HG03039 (cell line): Measurements from ENCODE around the gene GRAP2.
"Not testable (repeated sequence)": the region's sequence is repeated elsewhere in the genome, so short reads cannot be mapped to it uniquely, and the experiment has no call there.

Experiments
- ATAC-seq: cut with Tn5 transposase; IDR thresholded peaks from one replicate; pipeline ENCODE4 v1.9.1; 2021; ENCODE audit warnings: mild to moderate bottlenecking, moderate library complexity; ENCODE audit not compliant: unreplicated experiment

GRAP2 gene

DNA sequence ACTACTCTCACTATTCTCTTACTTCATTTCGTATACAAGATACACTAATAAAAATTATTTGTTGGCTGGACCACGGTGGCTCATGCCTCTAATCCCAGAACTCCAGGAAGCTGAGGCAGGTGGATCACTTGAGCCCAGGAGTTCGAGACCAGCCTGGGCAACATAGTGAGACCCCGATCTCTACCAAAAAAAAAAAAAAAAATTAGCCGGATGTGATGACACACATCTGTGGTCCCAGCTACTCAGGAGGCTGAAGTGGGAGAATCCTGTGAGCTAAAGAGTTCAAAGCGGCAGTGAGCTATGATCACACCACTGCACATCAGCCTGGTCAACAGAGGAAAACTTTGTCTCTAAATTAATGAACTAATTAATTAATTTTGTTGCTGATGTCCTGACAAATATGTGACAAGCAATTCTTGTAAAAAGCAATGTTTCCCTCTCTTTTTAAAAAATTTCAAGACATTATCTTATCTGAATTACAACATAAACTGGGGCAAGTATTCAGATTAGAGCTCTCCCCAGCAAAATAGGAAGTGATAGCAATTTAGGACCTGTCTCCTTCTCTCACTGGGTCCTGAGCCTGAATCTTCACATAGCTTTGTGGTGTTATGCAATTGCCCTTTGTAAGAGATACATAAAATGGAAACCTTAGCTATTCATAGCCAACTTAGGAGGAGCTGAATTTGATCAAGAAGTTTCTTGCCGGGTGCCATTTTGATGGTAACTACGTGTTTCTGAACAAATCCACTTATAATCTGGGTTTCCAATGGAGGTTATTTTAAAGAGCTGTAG lies 41.8 kb downstream of the GRAP2 start:
- no peak for ATAC-seq

- no peak for ATAC-seq
Observed at GRCh38 chr22:39943337-39943736, 42.5 kb downstream of the GRAP2 start.

DNA sequence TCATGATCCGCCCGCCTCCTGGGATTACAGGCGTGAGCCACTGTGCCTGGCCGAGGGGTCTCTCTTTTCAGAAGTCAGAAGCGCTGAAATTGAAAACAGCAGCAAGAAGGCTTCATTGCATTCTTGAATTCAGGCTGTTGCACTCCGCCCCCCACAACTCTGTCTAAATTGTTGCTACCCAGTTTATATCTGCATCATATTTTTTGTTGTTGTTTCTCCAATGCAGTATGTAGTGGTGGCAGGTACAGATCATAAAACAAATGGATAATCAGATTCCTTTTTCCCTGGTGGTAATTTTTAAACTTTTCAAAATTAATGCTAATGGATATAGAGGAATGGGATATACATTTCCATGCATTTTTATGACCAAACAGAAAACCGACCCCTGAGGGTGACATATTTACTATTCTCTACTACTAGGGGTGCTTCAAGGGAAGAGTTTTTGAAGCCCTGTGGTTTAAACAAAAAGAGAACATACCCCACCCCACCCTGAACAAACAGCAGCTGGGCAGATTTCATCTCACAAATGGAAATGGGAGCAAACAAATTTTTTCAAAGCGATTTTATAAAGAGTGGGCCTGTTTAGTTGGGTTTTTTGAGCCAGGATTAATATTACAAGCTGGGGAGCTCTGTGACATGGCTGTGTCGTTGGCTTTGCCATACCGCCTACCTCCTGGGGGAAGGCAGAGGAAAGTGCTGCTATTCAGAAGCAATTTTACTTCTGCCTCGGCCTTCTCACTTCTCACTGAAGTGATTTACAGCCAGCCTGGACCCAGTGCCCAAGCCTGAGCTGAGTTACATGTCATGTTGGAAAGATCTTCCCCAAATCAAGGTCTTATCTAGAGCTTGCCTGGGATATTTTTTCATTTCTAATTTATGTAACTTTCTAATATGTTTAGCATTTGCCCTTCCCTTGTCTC lies 43.3 kb downstream of the GRAP2 start:
- ATAC-seq = no peak

DNA sequence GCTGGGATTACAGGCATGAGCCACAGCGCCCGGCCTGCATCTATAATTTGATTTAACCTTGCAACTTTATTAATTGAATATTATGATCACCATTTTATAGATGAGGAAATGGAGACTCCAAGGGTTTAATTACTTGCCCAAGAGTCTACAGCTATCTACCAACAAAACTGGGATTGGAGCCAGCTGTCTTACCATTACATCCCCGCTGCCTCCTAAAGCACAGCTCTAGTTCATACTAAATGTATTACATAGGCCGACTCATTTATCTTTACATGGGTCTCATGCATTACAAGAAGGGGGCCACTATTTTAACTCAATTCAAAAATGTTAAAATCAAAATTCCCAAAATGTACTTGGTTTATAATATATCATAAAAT lies 45.2 kb downstream of the GRAP2 start:
- no peak for ATAC-seq

- ATAC-seq = no peak
Observed at GRCh38 chr22:39946503-39947219, 45.8 kb downstream of the GRAP2 start.

DNA sequence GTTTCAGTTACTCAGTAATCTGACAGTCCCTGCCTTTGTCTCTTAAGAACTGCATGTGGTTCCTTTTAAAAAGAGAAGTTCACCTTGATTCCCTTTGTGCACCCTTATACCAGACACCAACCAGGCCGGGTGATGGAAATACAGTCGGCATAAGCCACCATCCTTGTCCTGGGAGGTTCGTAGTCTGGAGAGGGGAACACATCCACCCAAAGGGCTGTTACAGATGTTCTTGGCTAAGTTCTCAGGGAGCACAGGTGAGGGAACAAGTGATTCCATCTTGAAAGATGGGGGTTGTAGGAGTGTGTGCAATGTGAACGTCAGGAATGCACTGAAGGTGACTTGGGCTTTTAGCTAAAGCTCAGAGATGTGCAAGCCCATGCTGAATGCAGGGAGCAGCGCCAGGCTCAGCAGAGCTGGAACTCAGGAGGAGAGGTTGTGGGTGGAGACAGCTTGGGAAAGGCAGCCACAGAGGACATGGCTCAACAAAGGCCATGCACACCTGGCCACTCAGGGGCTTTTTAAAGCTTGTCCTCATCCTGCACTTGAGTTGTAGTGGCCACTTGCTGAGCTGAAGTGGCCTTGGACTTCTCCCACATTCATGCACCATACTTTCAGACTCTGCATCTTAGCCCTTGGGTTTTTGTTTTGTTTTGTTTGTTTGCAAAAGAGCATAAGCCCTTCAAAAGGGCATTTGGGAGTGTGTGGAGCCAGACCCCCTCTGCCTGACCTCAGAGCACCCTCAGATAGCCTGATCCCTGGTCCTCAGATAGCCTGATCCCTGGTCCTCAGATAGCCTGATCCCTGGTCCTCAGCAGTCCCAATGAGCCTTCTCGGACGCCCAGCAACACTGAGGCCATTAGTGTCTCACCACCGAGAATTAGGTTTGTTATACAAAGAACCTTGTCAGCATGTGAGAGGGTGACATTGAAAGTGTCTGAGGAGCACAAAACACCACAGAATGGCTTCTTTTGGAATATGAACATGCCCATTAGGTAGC lies 46.6 kb downstream of the GRAP2 start:
- ATAC-seq = no peak

DNA sequence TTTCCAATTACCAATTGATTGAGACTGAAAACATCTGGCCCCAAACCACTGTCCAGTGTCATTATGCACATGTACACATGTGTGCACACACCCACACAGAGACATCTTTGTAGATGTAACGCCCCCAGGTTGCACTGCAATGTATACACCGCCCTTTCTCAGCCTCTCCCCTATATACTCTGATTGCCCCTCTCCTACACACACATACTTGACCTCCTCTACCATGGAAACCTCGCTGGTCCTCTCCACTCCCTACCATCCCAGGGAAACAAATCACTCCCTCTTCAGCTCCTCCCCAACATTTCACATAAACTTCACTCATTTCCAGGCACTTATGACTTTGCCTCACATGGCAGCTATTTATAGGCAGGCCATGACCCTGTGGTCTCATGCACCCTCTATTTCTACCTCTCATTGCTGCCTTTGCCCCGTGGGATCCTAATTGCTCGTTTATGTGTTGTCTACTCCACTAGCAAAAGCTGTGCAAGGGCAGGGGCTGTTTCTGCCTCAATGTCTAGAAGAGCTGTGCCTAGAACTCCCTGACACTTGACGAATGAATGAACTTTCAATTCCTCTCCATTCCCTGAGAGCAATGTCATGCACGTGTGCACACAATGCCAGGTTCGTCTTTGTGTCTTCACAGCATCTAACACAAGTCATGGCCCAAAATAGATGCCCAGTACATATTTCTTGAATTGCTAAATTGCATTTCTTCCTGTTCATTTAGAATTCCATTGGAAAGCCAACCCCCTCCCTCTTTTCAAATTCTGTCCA lies 49.3 kb downstream of the GRAP2 start:
- no peak for ATAC-seq

- not testable (repeated sequence) for ATAC-seq
Observed at GRCh38 chr22:39951603-39952293, 50.9 kb downstream of the GRAP2 start.

DNA sequence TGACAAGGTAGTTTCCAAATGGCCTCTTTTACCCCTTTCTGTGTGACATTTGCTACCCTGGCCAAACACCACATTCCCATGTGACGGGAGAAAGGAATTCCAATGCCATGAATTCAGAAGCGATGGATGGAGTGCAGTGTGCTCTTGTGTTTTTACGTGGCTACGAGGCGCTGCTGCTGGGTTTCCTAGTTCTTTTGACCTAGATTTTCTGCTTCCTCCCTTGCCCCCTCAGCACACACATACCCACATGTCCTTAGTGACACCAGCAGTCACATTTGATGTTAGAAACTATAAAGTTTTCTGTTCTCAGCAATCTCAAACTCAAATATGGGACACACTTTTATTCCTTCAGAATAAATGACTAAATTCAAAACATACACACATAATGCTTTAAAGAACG lies 51.5 kb downstream of the GRAP2 start:
- no peak for ATAC-seq

DNA sequence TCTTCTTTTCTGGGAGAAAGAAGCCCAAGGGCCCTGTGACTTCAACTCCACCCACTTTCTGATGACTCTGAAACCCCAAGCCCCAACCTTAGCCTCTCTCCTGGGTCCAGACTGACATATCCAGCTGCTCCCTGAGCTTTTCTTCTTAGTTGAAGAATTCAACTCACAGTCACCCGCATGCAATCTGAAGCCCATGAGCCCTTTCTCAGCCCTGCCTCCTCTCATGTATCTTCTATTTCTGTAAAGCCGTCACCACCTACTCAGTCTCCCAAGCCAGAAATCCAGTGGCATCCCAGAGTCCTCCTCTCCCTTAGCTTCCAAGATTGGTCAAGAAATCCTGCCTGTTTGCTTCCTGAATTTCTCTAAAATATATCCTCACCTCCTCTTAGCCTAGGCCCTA lies 52.2 kb downstream of the GRAP2 start:
- no peak for ATAC-seq

DNA sequence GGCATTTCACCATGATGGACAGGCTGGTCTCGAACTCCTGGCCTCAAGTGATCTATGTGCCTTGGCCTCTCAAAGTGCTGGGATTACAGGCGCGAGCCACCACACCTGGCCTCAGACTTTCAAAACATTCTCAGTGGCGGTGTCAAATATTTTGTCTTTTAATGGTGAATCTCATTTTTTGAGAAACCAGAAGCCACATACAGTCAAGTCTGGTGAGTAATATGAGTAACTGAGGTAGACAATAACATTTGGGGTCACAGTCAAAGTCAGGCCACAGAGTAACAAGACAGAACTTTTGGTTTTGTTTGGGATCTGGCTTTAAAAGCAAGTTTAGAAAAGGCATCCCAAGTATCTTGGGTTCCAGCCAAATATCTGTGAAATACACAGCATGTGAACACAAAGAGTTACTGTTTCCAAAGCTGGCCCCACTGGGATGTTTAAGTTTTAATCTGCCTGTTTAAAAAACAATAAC lies 53.7 kb downstream of the GRAP2 start:
- ATAC-seq = no peak

- ATAC-seq = no peak
Observed at GRCh38 chr22:39955675-39956074, 54.8 kb downstream of the GRAP2 start.

DNA sequence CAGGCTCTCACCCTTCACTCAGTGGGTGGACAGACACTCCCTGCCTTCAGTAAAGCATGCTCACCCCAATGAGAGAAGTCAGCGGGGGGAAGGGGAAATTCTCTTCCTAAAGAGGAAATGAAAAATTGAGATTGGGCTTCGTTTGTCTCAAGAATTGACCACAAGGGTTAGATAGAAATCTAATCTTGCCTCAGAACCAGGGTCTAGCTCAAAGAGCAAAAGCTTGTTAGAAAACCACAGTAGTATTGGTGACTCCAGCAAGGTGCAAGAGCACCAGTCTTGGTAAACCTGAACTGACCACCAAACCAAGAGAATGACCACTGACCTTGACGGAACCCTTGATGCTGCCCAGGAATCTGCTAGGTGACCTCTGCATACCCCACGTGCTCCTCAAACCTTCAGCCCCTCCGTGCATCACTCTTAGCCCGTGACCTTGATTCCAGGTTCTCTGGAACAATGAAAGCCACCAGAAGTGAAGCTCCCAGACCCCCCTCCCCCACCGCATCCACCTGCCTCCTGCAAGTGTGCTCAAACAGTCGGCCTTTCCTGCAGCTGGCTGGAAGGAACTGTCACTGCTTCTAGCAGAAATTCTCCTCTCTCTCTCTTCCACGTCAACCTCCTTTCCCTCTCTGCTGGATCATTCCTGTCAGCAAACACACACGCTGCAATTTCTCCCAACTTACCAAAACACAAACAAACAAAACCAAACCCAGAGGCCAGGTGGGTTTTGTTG lies 56.2 kb downstream of the GRAP2 start:
- no peak for ATAC-seq

- no peak for ATAC-seq
Observed at GRCh38 chr22:39958009-39958711, 57.3 kb downstream of the GRAP2 start.

- no peak for ATAC-seq
Observed at GRCh38 chr22:39958949-39959639, 58.2 kb downstream of the GRAP2 start.

DNA sequence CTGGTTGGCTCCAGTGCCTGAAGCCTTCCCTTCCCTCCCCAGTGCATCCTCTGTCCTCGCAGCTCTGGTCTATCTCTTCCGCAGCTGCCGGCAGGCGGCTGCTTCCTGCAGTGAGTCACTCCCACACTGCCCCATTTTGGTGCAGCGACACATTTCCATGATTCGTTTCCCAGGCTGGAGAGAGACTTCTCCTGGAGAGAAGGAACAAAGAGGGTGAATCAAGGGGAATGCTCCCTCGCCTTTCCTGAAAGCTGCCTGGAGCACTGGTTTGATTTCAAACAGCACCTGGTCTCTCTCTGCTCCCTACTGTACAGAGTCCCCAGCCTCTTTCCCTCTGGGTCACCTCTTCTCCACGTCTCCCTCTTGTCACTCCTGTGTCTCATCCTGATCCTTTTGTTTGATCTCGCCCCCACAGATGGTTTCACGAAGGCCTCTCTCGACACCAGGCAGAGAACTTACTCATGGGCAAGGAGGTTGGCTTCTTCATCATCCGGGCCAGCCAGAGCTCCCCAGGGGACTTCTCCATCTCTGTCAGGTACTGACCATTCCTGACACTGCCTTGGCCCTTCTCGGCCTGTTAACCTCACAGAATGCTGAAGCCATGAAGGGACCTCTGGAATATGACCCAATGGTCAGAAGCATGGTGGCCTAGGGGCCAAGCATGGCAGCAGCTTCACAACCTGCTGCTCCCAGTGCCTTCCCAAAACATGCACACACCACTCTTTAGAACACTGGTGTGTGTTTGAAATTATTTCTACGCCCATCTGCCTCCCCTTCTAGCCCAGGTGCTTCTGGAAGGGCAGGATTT lies 59.0 kb downstream of the GRAP2 start, which contains the start of gene TMA7B:
Gene TMA7B, plus strand, starts transcription at position 758 of the 808 bp plus-strand sequence. CDS start 3,978 bp downstream, outside the sequence.
- ATAC-seq = no peak
